Stimulated activated CD8-positive, alpha-beta memory T cell treated with anti-CD3 and anti-CD28 coated beads, Interleukin-15, amount 100 ng/mL, for 24 hours (primary cell): ENCODE results near the gene OPHN1.
"Not testable (repeated sequence)": the region's sequence is repeated elsewhere in the genome, so short reads cannot be mapped to it uniquely, and the experiment has no call there.

ENCODE experiments used
- DNase-seq: peaks from one replicate; pipeline ENCODE4 v3.0.0-alpha.2; 2020; ENCODE audit warnings: low read depth

OPHN1 gene

GRCh38 chrX:68358679-68359078, 74.6 kb downstream of the OPHN1 start:
- no peak for DNase-seq

GRCh38 chrX:68355629-68355920, 77.7 kb downstream of the OPHN1 start:
- DNase-seq = no peak

GRCh38 chrX:68354879-68355628, 78.2 kb downstream of the OPHN1 start:
- no peak for DNase-seq

GRCh38 chrX:68345025-68345424, 88.3 kb downstream of the OPHN1 start:
- DNase-seq = no peak

GRCh38 chrX:68343551-68343950, 89.7 kb downstream of the OPHN1 start:
- DNase-seq = no peak

- DNase-seq = no peak
Observed at GRCh38 chrX:68332201-68332731, 101.0 kb downstream of the OPHN1 start.

GRCh38 chrX:68326841-68327240, 106.5 kb downstream of the OPHN1 start:
- DNase-seq = not testable (repeated sequence)

GRCh38 chrX:68307769-68308168, 125.5 kb downstream of the OPHN1 start:
- no peak for DNase-seq

GRCh38 chrX:68304602-68305001, 128.7 kb downstream of the OPHN1 start:
- DNase-seq = no peak

- no peak for DNase-seq
Observed at GRCh38 chrX:68299898-68300297, 133.4 kb downstream of the OPHN1 start.

- no peak for DNase-seq
Observed at GRCh38 chrX:68292471-68292870, 140.8 kb downstream of the OPHN1 start.

GRCh38 chrX:68288127-68288526, 145.2 kb downstream of the OPHN1 start:
- DNase-seq = no peak

- no peak for DNase-seq
Observed at GRCh38 chrX:68287419-68287818, 145.9 kb downstream of the OPHN1 start.

GRCh38 chrX:68286980-68287379, 146.3 kb downstream of the OPHN1 start:
- DNase-seq = no peak

- no peak for DNase-seq
Observed at GRCh38 chrX:68286076-68286475, 147.2 kb downstream of the OPHN1 start.

- DNase-seq = no peak
Observed at GRCh38 chrX:68284281-68284904, 148.9 kb downstream of the OPHN1 start.

- no peak for DNase-seq
Observed at GRCh38 chrX:68273887-68274286, 159.4 kb downstream of the OPHN1 start.

GRCh38 chrX:68264793-68265192, 168.5 kb downstream of the OPHN1 start:
- DNase-seq = not testable (repeated sequence)

- no peak for DNase-seq
Observed at GRCh38 chrX:68261060-68261672, 172.1 kb downstream of the OPHN1 start.

- no peak for DNase-seq
Observed at GRCh38 chrX:68256990-68257389, 176.3 kb downstream of the OPHN1 start.

GRCh38 chrX:68254738-68255645, 178.3 kb downstream of the OPHN1 start:
- no peak for DNase-seq

- DNase-seq = no peak
Observed at GRCh38 chrX:68252664-68253063, 180.6 kb downstream of the OPHN1 start.
